GM18907 (cell line): ENCODE measurements around the gene ARHGEF19.
"Not testable (repeated sequence)": the region's sequence is repeated elsewhere in the genome, so short reads cannot be mapped to it uniquely, and the experiment has no call there.

Experiments
- ATAC-seq: cut with Tn5 transposase; IDR thresholded peaks from one replicate; pipeline ENCODE4 v1.9.1; 2021; ENCODE audit warnings: mild to moderate bottlenecking, moderate library complexity; ENCODE audit not compliant: unreplicated experiment

Gene ARHGEF19

GRCh38 chr1:16222716-16223115 is 10.3 kb upstream of the ARHGEF19 start:
- ATAC-seq: not testable (repeated sequence)

- ATAC-seq: no peak
Measured at GRCh38 chr1:16221499-16221898, 9.0 kb upstream of the ARHGEF19 start.

- no peak for ATAC-seq
Measured at GRCh38 chr1:16219968-16220500, 7.6 kb upstream of the ARHGEF19 start.

- no peak for ATAC-seq
Measured at GRCh38 chr1:16218674-16219071, 6.2 kb upstream of the ARHGEF19 start.

GRCh38 chr1:16218014-16218673 is 5.7 kb upstream of the ARHGEF19 start:
- no peak for ATAC-seq

- ATAC-seq: peak; percentile 83
Measured at GRCh38 chr1:16217061-16217785, 4.8 kb upstream of the ARHGEF19 start.

- no peak for ATAC-seq
Measured at GRCh38 chr1:16215882-16216753, 3.7 kb upstream of the ARHGEF19 start.

- ATAC-seq: not testable (repeated sequence)
Measured at GRCh38 chr1:16215240-16215639, 2.8 kb upstream of the ARHGEF19 start.

- ATAC-seq: not testable (repeated sequence)
Measured at GRCh38 chr1:16213544-16213943, 1.1 kb upstream of the ARHGEF19 start.

GRCh38 chr1:16213013-16213412 is 561 bp upstream of the ARHGEF19 start:
- no peak for ATAC-seq

- ATAC-seq: no peak
Measured at GRCh38 chr1:16211824-16212223, 628 bp downstream of the ARHGEF19 start.

GRCh38 chr1:16210581-16210980 is 1.9 kb downstream of the ARHGEF19 start:
- no peak for ATAC-seq

- no peak for ATAC-seq
Measured at GRCh38 chr1:16209847-16210407, 2.5 kb downstream of the ARHGEF19 start.

- ATAC-seq: no peak
Measured at GRCh38 chr1:16209132-16209846, 3.2 kb downstream of the ARHGEF19 start.

- ATAC-seq: no peak
Measured at GRCh38 chr1:16208270-16208987, 4.0 kb downstream of the ARHGEF19 start.

GRCh38 chr1:16207318-16208269 is 4.9 kb downstream of the ARHGEF19 start:
- ATAC-seq: no peak

GRCh38 chr1:16206547-16207317 is 5.7 kb downstream of the ARHGEF19 start:
- ATAC-seq: peak; percentile 74
